GM23338 (cell line): Measurements from ENCODE around the gene PDE4D. TPM values are rescaled to one million over a fixed set of nuclear protein-coding genes. Genes with fewer than 3 reads are reported as not detected.

Source experiments
- ATAC-seq: fragments of 200-7000 bp; cut with Tn5 transposase; 3 replicates; pipeline ENCODE4 v1.9.1; 2020
- DNase-seq: peaks from one replicate; pipeline ENCODE4 v3.0.0-alpha.2; 2015; ENCODE audit warnings: low spot score
- H2AFZ ChIP-seq: fragments of 200-600 bp; sonication (generic); 2 replicates; pipeline ENCODE4 v1.8.0; 2016; ENCODE audit warnings: antibody characterized with exemption, mild to moderate bottlenecking, moderate library complexity
- H3F3A ChIP-seq: fragments of 200-600 bp; sonication (generic); replicated peaks from 2 replicates; pipeline ENCODE4 v1.8.0; 2017; ENCODE audit warnings: antibody characterized with exemption, mixed run types, low read depth
- H3K27ac ChIP-seq: fragments of 200-600 bp; sonication (generic); 2 replicates; pipeline ENCODE4 v1.6.1; 2016; ENCODE audit warnings: low read depth
- H3K27me3 ChIP-seq: fragments of 200-600 bp; sonication (generic); 2 replicates; pipeline ENCODE4 v1.8.0; 2016; ENCODE audit warnings: mild to moderate bottlenecking, mixed run types, moderate library complexity; ENCODE audit not compliant: insufficient read depth
- H3K36me3 ChIP-seq: fragments of 200-600 bp; sonication (generic); 2 replicates; pipeline ENCODE4 v1.8.0; 2016; ENCODE audit warnings: mild to moderate bottlenecking; ENCODE audit not compliant: insufficient read depth
- H3K4me1 ChIP-seq: fragments of 200-600 bp; sonication (generic); 2 replicates; pipeline ENCODE4 v1.8.0; 2016; ENCODE audit warnings: mild to moderate bottlenecking, moderate library complexity; ENCODE audit not compliant: insufficient read depth
- H3K4me2 ChIP-seq: fragments of 200-600 bp; sonication (generic); 2 replicates; pipeline ENCODE4 v1.7.1; 2017; ENCODE audit warnings: mixed run types
- H3K4me3 ChIP-seq: fragments of 200-600 bp; sonication (generic); 2 replicates; pipeline ENCODE4 v1.6.1; 2016; ENCODE audit warnings: mixed run types
- H3K79me2 ChIP-seq: fragments of 200-600 bp; sonication (generic); replicated peaks from 2 replicates; pipeline ENCODE4 v1.8.0; 2017; ENCODE audit warnings: mild to moderate bottlenecking; ENCODE audit not compliant: insufficient read depth
- H3K9me2 ChIP-seq: fragments of 200-600 bp; sonication (generic); 2 replicates; pipeline ENCODE4 v1.8.0; 2017; ENCODE audit not compliant: insufficient read depth
- H4K20me1 ChIP-seq: fragments of 200-600 bp; sonication (generic); replicated peaks from 2 replicates; pipeline ENCODE4 v1.8.0; 2017; ENCODE audit warnings: mild to moderate bottlenecking; ENCODE audit not compliant: insufficient read depth
- H3K27ac Mint-ChIP-seq: 2 replicates; pipeline ENCODE4 v1.8.0; 2020; ENCODE audit warnings: inconsistent platforms, mild to moderate bottlenecking, moderate library complexity, mixed read lengths
- H3K27me3 Mint-ChIP-seq: 3 replicates; pipeline ENCODE4 v1.8.0; 2022; ENCODE audit warnings: low read depth, mild to moderate bottlenecking, moderate library complexity, mixed read lengths, inconsistent platforms; ENCODE audit not compliant: insufficient read depth, poor library complexity
- H3K36me3 Mint-ChIP-seq: 3 replicates; pipeline ENCODE4 v1.8.0; 2021; ENCODE audit warnings: low read depth, mild to moderate bottlenecking, inconsistent platforms, moderate library complexity, mixed read lengths
- H3K4me1 Mint-ChIP-seq: 3 replicates; pipeline ENCODE4 v1.8.0; 2020; ENCODE audit warnings: mild to moderate bottlenecking, inconsistent platforms, mixed read lengths
- H3K4me3 Mint-ChIP-seq: 3 replicates; pipeline ENCODE4 v1.8.0; 2021; ENCODE audit warnings: moderate library complexity, mild to moderate bottlenecking, inconsistent platforms, mixed read lengths
- H3K9me3 Mint-ChIP-seq: 3 replicates; pipeline ENCODE4 v1.8.0; 2020; ENCODE audit warnings: moderate library complexity, mild to moderate bottlenecking, inconsistent platforms, mixed read lengths
- CTCF ChIP-seq, 2 experiments: fragments of 200-600 bp in 1 of 2; sonication (generic) in 1 of 2; conservative IDR thresholded peaks; 2 replicates each; pipeline versions ENCODE4 v1.5.1 to v1.6.1; 2016 to 2017; ENCODE audit warnings: antibody characterized with exemption in 2 of 2, low read depth in 2 of 2, mild to moderate bottlenecking in 2 of 2, moderate library complexity in 1 of 2
- EZH2 ChIP-seq: fragments of 200-600 bp; sonication (generic); IDR thresholded peaks from one replicate; pipeline ENCODE4 v1.8.0; 2017; ENCODE audit warnings: antibody characterized with exemption, mild to moderate bottlenecking, low read depth; ENCODE audit not compliant: unreplicated experiment
- POLR2AphosphoS5 ChIP-seq: IDR thresholded peaks from 2 replicates; pipeline ENCODE4 v1.6.1; 2016; ENCODE audit warnings: antibody characterized with exemption, low read depth
- REST ChIP-seq: IDR thresholded peaks from one replicate; pipeline ENCODE4 v1.6.1; 2018; ENCODE audit warnings: antibody characterized with exemption; ENCODE audit not compliant: unreplicated experiment
- ZNF462 ChIP-seq: fragments of 250-450 bp; sonication (Bioruptor Pico); IDR thresholded peaks from 2 replicates; pipeline ENCODE4 v1.5.0; 2020; ENCODE audit warnings: mild to moderate bottlenecking, moderate library complexity
- polyA plus RNA-seq: library from polyadenylated mRNA; unstranded; fragments of >200 nt; fragmentation: Nextera tagmentation; extraction: Ambion mirVana; gene quantifications from 2 replicates; pipeline ENCODE4 v1.2.1, GENCODE V29; 2016
- total RNA-seq: library from RNA; depleted of rRNA; stranded (reverse); fragments of >200 nt; shearing (Covaris generic); gene quantifications from 2 replicates; pipeline ENCODE4 v1.2.3, GENCODE V29; 2014

The PDE4D gene
- total and polyA plus RNA-seq, 2 experiments from 2014 or later = 2.1 to 4.7 TPM

- no peak for TF ChIP-seq CTCF (conservative IDR thresholded peaks at IDR 0.05; ENCODE audit: low read depth in 2 of 2)
- no peak for TF ChIP-seq EZH2
Observed at GRCh38 chr5:58985759-58986158, 907.8 kb downstream of the PDE4D start (continued).

GRCh38 chr5:58985311-58985710 lies 908.2 kb downstream of the PDE4D start:
- H3K27me3 Mint-ChIP-seq = peaks cover 4% of the 10 kb centered on the region
- H3K36me3 Mint-ChIP-seq = no peaks in the 10 kb centered on the region; the same call in 2 of the 3 replicates
- Histone ChIP-seq H3K9me2 (no peaks in the 10 kb centered on the region; the same call in 1 of the 2 replicates), H3K79me2 (no peaks in the 10 kb centered on the region), H3K27me3 (no peaks in the 10 kb centered on the region), H3K4me2 (no peak overlapping the region), H3K4me1 (peaks cover 3% of the 10 kb centered on the region; the same call in 1 of the 2 replicates), H3K36me3 (no peaks in the 10 kb centered on the region), H3F3A (no peaks in the 10 kb centered on the region), H3K4me3 (no peak overlapping the region), H4K20me1 (no peaks in the 10 kb centered on the region), H3K27ac (no peak overlapping the region), H2AFZ (no peak overlapping the region)
- H3K9me3 Mint-ChIP-seq = 0 out of 3 replicates have a peak, but pooled peaks cover 4% of the 10 kb centered on the region
- H3K27ac Mint-ChIP-seq = no peak overlapping the region
- peaks cover 22% of the 10 kb centered on the region for H3K4me1 Mint-ChIP-seq
- TF ChIP-seq CTCF (conservative IDR thresholded peaks at IDR 0.05; ENCODE audit: low read depth in 2 of 2) (0 out of 4 replicates have a peak, but pooled peaks of 1 of the 2 experiments have one; percentile 10), REST (no peak), ZNF462 (CRISPR knock-in tag) (no peak), POLR2AphosphoS5 (no peak)
- peak; percentile 56 for ATAC-seq
- DNase-seq = peak; percentile 28
- no peak overlapping the region for H3K4me3 Mint-ChIP-seq
